C1 segment of cervical spinal cord (tissue), 14 donors: ENCODE results near the gene BMPR1B.
"Not testable (repeated sequence)": the region's sequence is repeated elsewhere in the genome, so short reads cannot be mapped to it uniquely, and the experiment has no call there.

Experiments
- DNase-seq, 14 donors: peaks; one replicate each; lab custom pipeline; 2025; lab: John Stamatoyannopoulos, UW

The BMPR1B gene

GRCh38 chr4:95134016-95134415 lies 376.3 kb downstream of the BMPR1B start:
- not testable (repeated sequence) for DNase-seq

- DNase-seq: not testable (repeated sequence)
These were observed 381.7 kb downstream of the BMPR1B start for GRCh38 chr4:95139424-95139823.

GRCh38 chr4:95141361-95141760 lies 383.6 kb downstream of the BMPR1B start:
- no peak for DNase-seq

GRCh38 chr4:95142932-95143331 lies 385.2 kb downstream of the BMPR1B start:
- DNase-seq: no peak

- no peak for DNase-seq
These were observed 393.5 kb downstream of the BMPR1B start for GRCh38 chr4:95151255-95151654.

GRCh38 chr4:95153182-95153581 lies 395.4 kb downstream of the BMPR1B start:
- no peak for DNase-seq

GRCh38 chr4:95155759-95156451 lies 398.1 kb downstream of the BMPR1B start:
- DNase-seq: no peak

- peak in 1 of 14 donors; percentile 10 for DNase-seq
These were observed 398.7 kb downstream of the BMPR1B start for GRCh38 chr4:95156452-95156765.

GRCh38 chr4:95157596-95157995 lies 399.8 kb downstream of the BMPR1B start:
- DNase-seq: no peak

- DNase-seq: no peak
These were observed 400.3 kb downstream of the BMPR1B start for GRCh38 chr4:95158045-95158444.

- no peak for DNase-seq
These were observed 400.9 kb downstream of the BMPR1B start for GRCh38 chr4:95158626-95159025.

GRCh38 chr4:95159384-95159783 lies 401.6 kb downstream of the BMPR1B start:
- no peak for DNase-seq

GRCh38 chr4:95161781-95162469 lies 404.2 kb downstream of the BMPR1B start:
- no peak for DNase-seq

GRCh38 chr4:95162867-95163266 lies 405.1 kb downstream of the BMPR1B start:
- no peak for DNase-seq

- peak in 1 of 14 donors; percentile 19 for DNase-seq
These were observed 408.3 kb downstream of the BMPR1B start for GRCh38 chr4:95165926-95166524.

GRCh38 chr4:95167805-95168204 lies 410.1 kb downstream of the BMPR1B start:
- DNase-seq: no peak

- peak in 11 of 14 donors; percentile 21 to 81 (median 49) for DNase-seq
These were observed 412.4 kb downstream of the BMPR1B start for GRCh38 chr4:95170176-95170575.

GRCh38 chr4:95171377-95171776 lies 413.6 kb downstream of the BMPR1B start:
- not testable (repeated sequence) for DNase-seq

GRCh38 chr4:95178938-95179337 lies 421.2 kb downstream of the BMPR1B start:
- DNase-seq: no peak

GRCh38 chr4:95180531-95181242 lies 422.9 kb downstream of the BMPR1B start:
- DNase-seq: no peak

- peak in 4 of 14 donors; percentile 11 to 27 (median 22) for DNase-seq
These were observed 423.7 kb downstream of the BMPR1B start for GRCh38 chr4:95181243-95181995.

- DNase-seq: no peak
These were observed 424.2 kb downstream of the BMPR1B start for GRCh38 chr4:95181996-95182306.
